GM12878 (cell line): ENCODE measurements around the gene WIPF2. TPM values are rescaled to one million over a fixed set of nuclear protein-coding genes. Genes with fewer than 3 reads are reported as not detected.

Experiments
- ATAC-seq: fragments of 200-7000 bp; cut with Tn5 transposase; 3 replicates; pipeline ENCODE4 v1.9.1; 2020; ENCODE audit warnings: mild to moderate bottlenecking, moderate library complexity
- BruUV-seq: library from RNA; stranded (reverse); fragments of 400-500 nt; replicated peaks from 2 replicates; lab custom pipeline; 2021; lab: Mats Ljungman, UMichigan
- CTCF ChIA-PET: fragments of 300-600 bp; sonication (Branson Sonifier 250); formaldehyde crosslinking; extraction: SDS; loops from one replicate; lab custom pipeline; 2021; ENCODE audit warnings: inconsistent platforms; lab: Yijun Ruan, JAX
- POLR2A ChIA-PET: fragments of 350-600 bp; formaldehyde crosslinking; extraction: SDS; loops from one replicate; lab custom pipeline; 2021; ENCODE audit warnings: inconsistent platforms; lab: Charles Lee
- RAD21 ChIA-PET: fragments of 300-600 bp; sonication (Branson Sonifier 250); formaldehyde crosslinking; loops from one replicate; lab custom pipeline; 2023; ENCODE audit warnings: antibody characterized with exemption; ENCODE audit not compliant: unreplicated experiment; lab: Charles Lee
- SMC1A ChIA-PET: fragments of 300-600 bp; sonication (Branson Sonifier 250); formaldehyde crosslinking; loops from one replicate; lab custom pipeline; 2023; ENCODE audit not compliant: unreplicated experiment, uncharacterized antibody; lab: Charles Lee
- DNase-seq: peaks from one replicate; pipeline ENCODE4 v3.0.0-alpha.2; 2011; ENCODE audit warnings: low read depth, low spot score
- FAIRE-seq: peaks from 3 replicates; lab custom pipeline; 2011; peaks lifted over from hg19 to GRCh38; lab: Jason Lieb, UNC
- H2AFZ ChIP-seq: 2 replicates; pipeline ENCODE4 v1.6.0; 2011; ENCODE audit warnings: low read depth, low read length, control low read depth; ENCODE audit not compliant: control insufficient read depth
- H3K27ac ChIP-seq: 2 replicates; pipeline ENCODE4 v1.5.1; 2011; ENCODE audit warnings: control low read depth; ENCODE audit not compliant: control insufficient read depth, insufficient read depth
- H3K27me3 ChIP-seq, 2 experiments: replicated peaks in 1 of 2; 2 replicates each; pipeline versions ENCODE4 v1.6.0 to v1.6.1; 2011; ENCODE audit warnings: low read length in 1 of 2; ENCODE audit not compliant: control insufficient read depth in 2 of 2, insufficient read depth in 2 of 2
- H3K36me3 ChIP-seq, 2 experiments: 2 replicates each; pipeline ENCODE4 v1.5.1; 2011; ENCODE audit warnings: low read length in 1 of 2; ENCODE audit not compliant: control insufficient read depth in 2 of 2, insufficient read depth in 2 of 2
- H3K4me1 ChIP-seq: 2 replicates; pipeline ENCODE4 v1.6.1; 2011; ENCODE audit warnings: mild to moderate bottlenecking, low read length, moderate library complexity, mixed read lengths; ENCODE audit not compliant: control insufficient read depth, insufficient read depth
- H3K4me2 ChIP-seq: 2 replicates; pipeline ENCODE4 v1.6.0; 2011; ENCODE audit warnings: control low read depth; ENCODE audit not compliant: control insufficient read depth, insufficient read depth
- H3K4me3 ChIP-seq: fragments of 200-600 bp; sonication (generic); 2 replicates; pipeline ENCODE4 v1.5.1; 2016
- H3K79me2 ChIP-seq: 2 replicates; pipeline ENCODE4 v1.6.0; 2011; ENCODE audit warnings: low read length; ENCODE audit not compliant: control insufficient read depth, insufficient read depth
- H3K9ac ChIP-seq: 2 replicates; pipeline ENCODE4 v1.8.0; 2011; ENCODE audit warnings: low read length, control low read depth, mixed read lengths; ENCODE audit not compliant: control insufficient read depth, insufficient read depth
- H3K9me3 ChIP-seq: replicated peaks from 3 replicates; pipeline ENCODE4 v1.5.1; 2011; ENCODE audit warnings: mild to moderate bottlenecking, low read length; ENCODE audit not compliant: control insufficient read depth, insufficient read depth
- H4K20me1 ChIP-seq: 2 replicates; pipeline ENCODE4 v1.6.0; 2011; ENCODE audit not compliant: control insufficient read depth, insufficient read depth
- E4F1 ChIP-seq: fragments of 450-650 bp; IDR thresholded peaks from 2 replicates; pipeline ENCODE4 v1.6.1; 2018; ENCODE audit warnings: borderline replicate concordance, mild to moderate bottlenecking; ENCODE audit not compliant: partially characterized antibody
- ETV6 ChIP-seq, 2 experiments: fragments of 450-650 bp in 1 of 2; IDR thresholded peaks in 1 of 2; conservative IDR thresholded peaks in 1 of 2; 2 replicates each; pipeline ENCODE4 v1.6.1; 2014; ENCODE audit warnings: antibody characterized with exemption in 1 of 2, borderline replicate concordance in 1 of 2, low read depth in 1 of 2, mild to moderate bottlenecking in 1 of 2, moderate library complexity in 1 of 2
- FOXK2 ChIP-seq: fragments of 450-650 bp; IDR thresholded peaks from 2 replicates; pipeline ENCODE4 v1.6.1; 2017; ENCODE audit warnings: mild to moderate bottlenecking, moderate library complexity
- IKZF2 ChIP-seq, 2 experiments: fragments of 450-650 bp; IDR thresholded peaks; 2 replicates each; pipeline ENCODE4 v1.6.1; 2017; ENCODE audit warnings: mild to moderate bottlenecking in 2 of 2, moderate library complexity in 2 of 2
- JUNB ChIP-seq: IDR thresholded peaks from 2 replicates; pipeline ENCODE4 v1.6.1; 2016; ENCODE audit warnings: antibody characterized with exemption, mild to moderate bottlenecking
- MAX ChIP-seq: IDR thresholded peaks from 2 replicates; pipeline ENCODE4 v1.6.1; 2012; ENCODE audit warnings: low read depth, low read length, improper control_type of control experiment
- MTA3 ChIP-seq: IDR thresholded peaks from 2 replicates; pipeline ENCODE4 v1.6.1; 2012; ENCODE audit warnings: low read length, inconsistent platforms, borderline replicate concordance
- MXI1 ChIP-seq: fragments of 150-350 bp; IDR thresholded peaks from 2 replicates; pipeline ENCODE4 v1.6.1; 2011; ENCODE audit warnings: low read depth, mild to moderate bottlenecking, inconsistent platforms, low read length, improper control_type of control experiment
- NFYA ChIP-seq: IDR thresholded peaks from 2 replicates; pipeline ENCODE4 v1.6.1; 2011; ENCODE audit warnings: low read depth, mild to moderate bottlenecking, low read length, improper control_type of control experiment, borderline replicate concordance
- SMC3 ChIP-seq: IDR thresholded peaks from 2 replicates; pipeline ENCODE4 v1.6.1; 2011; ENCODE audit warnings: low read length, improper control_type of control experiment, borderline replicate concordance
- SREBF1 ChIP-seq: IDR thresholded peaks from 2 replicates; pipeline ENCODE4 v1.6.1; 2012; ENCODE audit warnings: mild to moderate bottlenecking, low read length
- TAF1 ChIP-seq: IDR thresholded peaks from 2 replicates; pipeline ENCODE4 v1.6.1; 2011; ENCODE audit warnings: mild to moderate bottlenecking, low read depth, low read length, borderline replicate concordance
- TARDBP ChIP-seq: IDR thresholded peaks from 2 replicates; pipeline ENCODE4 v1.6.1; 2016; ENCODE audit warnings: borderline replicate concordance
- WRNIP1 ChIP-seq: IDR thresholded peaks from 2 replicates; pipeline ENCODE4 v1.6.1; 2011; ENCODE audit warnings: low read depth, low read length, improper control_type of control experiment, borderline replicate concordance
- YY1 ChIP-seq: IDR thresholded peaks from 2 replicates; pipeline ENCODE4 v1.6.1; 2011; ENCODE audit warnings: low read depth, mild to moderate bottlenecking, low read length
- ZNF24 ChIP-seq: fragments of 450-650 bp; IDR thresholded peaks from 2 replicates; pipeline ENCODE4 v1.6.1; 2017; ENCODE audit warnings: antibody characterized with exemption, mild to moderate bottlenecking
- WGBS: methylation state at CpG from one replicate; pipeline ENCODE4 v1.1.6; 2016; ENCODE audit warnings: low lambda C conversion rate; ENCODE audit not compliant: insufficient replicate concordance, insufficient coverage; ENCODE audit errors: missing lambda C conversion rate; 5-methylcytosine and 5-hydroxymethylcytosine counted together
- in situ Hi-C: fragments of 300-500 bp; cut with MboI; formaldehyde crosslinking; loops from 9 replicates; pipeline ENCODE4 v1.14.3; 2018; ENCODE audit warnings: mixed read lengths
- intact Hi-C: fragments of 100-400 bp; cut with micrococcal nuclease; formaldehyde crosslinking; loops from one replicate; pipeline ENCODE4 v1.14.2; 2022; ENCODE audit not compliant: unreplicated experiment
- polyA plus RNA-seq, 11 experiments: library from polyadenylated mRNA; depleted of rRNA in 4 of 11; unstranded in 6 of 11; stranded (reverse) in 5 of 11; fragments of >200 nt; fragmentation: Nextera tagmentation in 4 of 11; fragmentation: Illumina TruSeq in 1 of 11; extraction: Ambion mirVana in 4 of 11; extraction: Trizol in 1 of 11; gene quantifications; 1 replicate in 1 of 11; 2 replicates in 10 of 11; pipeline versions ENCODE4 v1.2.1 to v1.2.3, GENCODE V29; 2011 to 2016; ENCODE audit warnings: inconsistent platforms in 2 of 11, missing spikeins in 2 of 11, low read depth in 1 of 11
- total RNA-seq, 4 experiments: library from RNA; depleted of rRNA in 3 of 4; stranded (reverse); fragments of >200 nt in 3 of 4; fragmentation: Illumina TruSeq in 1 of 4; extraction: Trizol in 1 of 4; gene quantifications; 2 replicates each; pipeline versions ENCODE4 v1.2.1 to v1.2.3, GENCODE V29; 2013 to 2021
- TF ChIP-seq, protein P1 (sequence below): fragments of 150-350 bp; IDR thresholded peaks from 2 replicates; pipeline ENCODE4 v1.6.1; 2016; ENCODE audit warnings: low read depth, low read length
- TF ChIP-seq, protein P2 (sequence below): fragments of 450-650 bp; IDR thresholded peaks from 2 replicates; pipeline ENCODE4 v1.6.1; 2017; ENCODE audit warnings: mild to moderate bottlenecking

The WIPF2 gene
- total and polyA plus RNA-seq, 10 of the 15 experiments (the other 5 are each of a cell fraction or from before 2014, with no cell fraction given): 4.2 to 20.8 (median 7.1) TPM

- Histone ChIP-seq H3K4me2 (no peak overlapping the region), H3K4me1 (no peaks in the 10 kb centered on the region), H2AFZ (no peak overlapping the region), H3K79me2 (no peaks in the 10 kb centered on the region; the same call in none of the 2 replicates), H3K27ac (no peak overlapping the region), H3K4me3 (no peak overlapping the region), H3K27me3 (no peaks in the 10 kb centered on the region), H3K9ac (no peak overlapping the region), H3K9me3 (no peaks in the 10 kb centered on the region), H4K20me1 (no peaks in the 10 kb centered on the region), H3K36me3 (no peaks in the 10 kb centered on the region; a peak in 2 of 4 replicates)
- no TSS peak for BruUV-seq
- intact Hi-C loops (loop anchor here (5.0 kb wide), 1 partner anchor 40 kb away; no protein-coding TSS in a partner anchor), in situ Hi-C loops (no loop called here)
- DNase-seq (no peak), FAIRE-seq (no peak), ATAC-seq (no peak)
- RAD21 ChIA-PET: interaction anchor here (1.2 kb wide), 1 partner anchor 47 kb away, joined by 3 read pairs; no protein-coding TSS in a partner anchor
- 98% methylated on average over 3 of the region's 3 CpGs for WGBS
- CTCF ChIA-PET: interaction anchor here (0.7 to 1.6 kb wide), 4 partner anchors 10 to 67 kb away, joined by 3 to 4 read pairs (median 4); no protein-coding TSS in a partner anchor
- SMC1A ChIA-PET: no interaction called here
- POLR2A ChIA-PET: no interaction called here
- no peak for TF ChIP-seq MTA3
- TF ChIP-seq TARDBP: no peak
- TF ChIP-seq E4F1: no peak
- TF ChIP-seq, protein P1, sequence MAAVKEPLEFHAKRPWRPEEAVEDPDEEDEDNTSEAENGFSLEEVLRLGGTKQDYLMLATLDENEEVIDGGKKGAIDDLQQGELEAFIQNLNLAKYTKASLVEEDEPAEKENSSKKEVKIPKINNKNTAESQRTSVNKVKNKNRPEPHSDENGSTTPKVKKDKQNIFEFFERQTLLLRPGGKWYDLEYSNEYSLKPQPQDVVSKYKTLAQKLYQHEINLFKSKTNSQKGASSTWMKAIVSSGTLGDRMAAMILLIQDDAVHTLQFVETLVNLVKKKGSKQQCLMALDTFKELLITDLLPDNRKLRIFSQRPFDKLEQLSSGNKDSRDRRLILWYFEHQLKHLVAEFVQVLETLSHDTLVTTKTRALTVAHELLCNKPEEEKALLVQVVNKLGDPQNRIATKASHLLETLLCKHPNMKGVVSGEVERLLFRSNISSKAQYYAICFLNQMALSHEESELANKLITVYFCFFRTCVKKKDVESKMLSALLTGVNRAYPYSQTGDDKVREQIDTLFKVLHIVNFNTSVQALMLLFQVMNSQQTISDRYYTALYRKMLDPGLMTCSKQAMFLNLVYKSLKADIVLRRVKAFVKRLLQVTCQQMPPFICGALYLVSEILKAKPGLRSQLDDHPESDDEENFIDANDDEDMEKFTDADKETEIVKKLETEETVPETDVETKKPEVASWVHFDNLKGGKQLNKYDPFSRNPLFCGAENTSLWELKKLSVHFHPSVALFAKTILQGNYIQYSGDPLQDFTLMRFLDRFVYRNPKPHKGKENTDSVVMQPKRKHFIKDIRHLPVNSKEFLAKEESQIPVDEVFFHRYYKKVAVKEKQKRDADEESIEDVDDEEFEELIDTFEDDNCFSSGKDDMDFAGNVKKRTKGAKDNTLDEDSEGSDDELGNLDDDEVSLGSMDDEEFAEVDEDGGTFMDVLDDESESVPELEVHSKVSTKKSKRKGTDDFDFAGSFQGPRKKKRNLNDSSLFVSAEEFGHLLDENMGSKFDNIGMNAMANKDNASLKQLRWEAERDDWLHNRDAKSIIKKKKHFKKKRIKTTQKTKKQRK: no peak
- no peak for TF ChIP-seq TAF1
- TF ChIP-seq ETV6 (conservative IDR thresholded peaks at IDR 0.05 in 1 of 2, IDR thresholded peaks at IDR 0.05 in 1 of 2; ENCODE audit: borderline replicate concordance in 1 of 2, low read depth in 1 of 2): no peak
- no peak for TF ChIP-seq ZNF24
- TF ChIP-seq, protein P2, sequence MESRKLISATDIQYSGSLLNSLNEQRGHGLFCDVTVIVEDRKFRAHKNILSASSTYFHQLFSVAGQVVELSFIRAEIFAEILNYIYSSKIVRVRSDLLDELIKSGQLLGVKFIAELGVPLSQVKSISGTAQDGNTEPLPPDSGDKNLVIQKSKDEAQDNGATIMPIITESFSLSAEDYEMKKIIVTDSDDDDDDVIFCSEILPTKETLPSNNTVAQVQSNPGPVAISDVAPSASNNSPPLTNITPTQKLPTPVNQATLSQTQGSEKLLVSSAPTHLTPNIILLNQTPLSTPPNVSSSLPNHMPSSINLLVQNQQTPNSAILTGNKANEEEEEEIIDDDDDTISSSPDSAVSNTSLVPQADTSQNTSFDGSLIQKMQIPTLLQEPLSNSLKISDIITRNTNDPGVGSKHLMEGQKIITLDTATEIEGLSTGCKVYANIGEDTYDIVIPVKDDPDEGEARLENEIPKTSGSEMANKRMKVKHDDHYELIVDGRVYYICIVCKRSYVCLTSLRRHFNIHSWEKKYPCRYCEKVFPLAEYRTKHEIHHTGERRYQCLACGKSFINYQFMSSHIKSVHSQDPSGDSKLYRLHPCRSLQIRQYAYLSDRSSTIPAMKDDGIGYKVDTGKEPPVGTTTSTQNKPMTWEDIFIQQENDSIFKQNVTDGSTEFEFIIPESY: no peak
- no peak for TF ChIP-seq NFYA
- TF ChIP-seq FOXK2: no peak
- TF ChIP-seq IKZF2 (IDR thresholded peaks at IDR 0.05): no peak
- no peak for TF ChIP-seq MAX
- TF ChIP-seq YY1: no peak
- no peak for TF ChIP-seq SMC3
- TF ChIP-seq MXI1: no peak
- no peak for TF ChIP-seq JUNB
- TF ChIP-seq WRNIP1: no peak
- no peak for TF ChIP-seq SREBF1
Observed at GRCh38 chr17:40242774-40243173, 23.7 kb downstream of the WIPF2 start.
